G401 (cell line): ENCODE measurements around the gene RDX. TPM values are rescaled to one million over a fixed set of nuclear protein-coding genes. Genes with fewer than 3 reads are reported as not detected.

Experiments used
- DNase-seq: peaks from one replicate; pipeline ENCODE4 v3.0.0-alpha.2; 2015; ENCODE audit warnings: low spot score
- in situ Hi-C: cut with HindIII; loops from 2 replicates; pipeline ENCODE4 v1.10.0; 2016; ENCODE audit warnings: low sequenced_read_pairs, mixed read lengths
- total RNA-seq: library from RNA; depleted of rRNA; stranded (reverse); fragments of >200 nt; shearing (Covaris generic); gene quantifications from 2 replicates; pipeline ENCODE4 v1.2.3, GENCODE V29; 2014

Gene RDX
- total RNA-seq, 1 experiment from 2014 or later, result 112 TPM

GRCh38 chr11:110158317-110159200 is 137.9 kb downstream of the RDX start:
- no peak for DNase-seq
- in situ Hi-C loops, result no loop called here

GRCh38 chr11:110156503-110156902 is 139.9 kb downstream of the RDX start:
- in situ Hi-C loops, result no loop called here

GRCh38 chr11:110153474-110153873 is 142.9 kb downstream of the RDX start:
- in situ Hi-C loops, result no loop called here
- no peak for DNase-seq

More at GRCh38 chr11:110156503-110156902, 139.9 kb downstream of the RDX start:
- DNase-seq, result no peak

GRCh38 chr11:110152199-110152598 is 144.2 kb downstream of the RDX start:
- in situ Hi-C loops, result no loop called here
- DNase-seq, result no peak

- DNase-seq, result no peak
- in situ Hi-C loops, result no loop called here
These were observed 147.4 kb downstream of the RDX start for GRCh38 chr11:110148775-110149744.

GRCh38 chr11:110147962-110148709 is 148.3 kb downstream of the RDX start:
- in situ Hi-C loops, result no loop called here
- no peak for DNase-seq

- in situ Hi-C loops, result no loop called here
- DNase-seq, result no peak
These were observed 154.6 kb downstream of the RDX start for GRCh38 chr11:110141812-110142211.

GRCh38 chr11:110134110-110134509 is 162.3 kb downstream of the RDX start:
- DNase-seq, result no peak
- in situ Hi-C loops, result no loop called here

GRCh38 chr11:110133160-110133559 is 163.3 kb downstream of the RDX start:
- DNase-seq, result no peak
- in situ Hi-C loops, result no loop called here

- DNase-seq, result no peak
- in situ Hi-C loops, result no loop called here
These were observed 164.9 kb downstream of the RDX start for GRCh38 chr11:110131386-110132123.

GRCh38 chr11:110130642-110131238 is 165.7 kb downstream of the RDX start:
- in situ Hi-C loops, result no loop called here
- DNase-seq, result no peak

- DNase-seq, result no peak
- in situ Hi-C loops, result no loop called here
These were observed 168.3 kb downstream of the RDX start for GRCh38 chr11:110128161-110128560.

- no peak for DNase-seq
These were observed 169.5 kb downstream of the RDX start for GRCh38 chr11:110126936-110127335.

GRCh38 chr11:110125632-110126031 is 170.8 kb downstream of the RDX start:
- DNase-seq, result no peak
- in situ Hi-C loops, result no loop called here

More at GRCh38 chr11:110126936-110127335, 169.5 kb downstream of the RDX start:
- in situ Hi-C loops, result no loop called here
